ENCODE measurements around the gene NUDCD3. TPM values are rescaled to one million over a fixed set of nuclear protein-coding genes. Genes with fewer than 3 reads are reported as not detected.
"Not testable (repeated sequence)": the region's sequence is repeated elsewhere in the genome, so short reads cannot be mapped to it uniquely, and the experiment has no call there.

NUDCD3 gene
- total RNA-seq, 3 donors from 2014 or later: 68.4 to 80.3 (median 75.7) TPM

GRCh38 chr7:44524811-44525388 is 34.4 kb upstream of the NUDCD3 start:
- ATAC-seq (no peak), DNase-seq (no peak)
- Mint-ChIP-seq H3K36me3 (ENCODE audit: insufficient read depth) (peaks cover 3% of the 10 kb centered on the region), H3K4me1 (ENCODE audit: low read depth) (no peaks in the 10 kb centered on the region), H3K9me3 (peaks cover 16% of the 10 kb centered on the region), H3K4me3 (no peak overlapping the region), H3K27me3 (ENCODE audit: low read depth) (peaks cover 6% of the 10 kb centered on the region)

- Mint-ChIP-seq H3K9me3 (peaks cover 16% of the 10 kb centered on the region), H3K4me3 (no peak overlapping the region), H3K27me3 (ENCODE audit: low read depth) (peaks cover 6% of the 10 kb centered on the region), H3K4me1 (ENCODE audit: low read depth) (no peaks in the 10 kb centered on the region), H3K36me3 (ENCODE audit: insufficient read depth) (peaks cover 3% of the 10 kb centered on the region)
- no peak for DNase-seq
- ATAC-seq: no peak
These were observed 31.9 kb upstream of the NUDCD3 start for GRCh38 chr7:44522315-44522714.

- DNase-seq: no peak
- Mint-ChIP-seq H3K4me1 (ENCODE audit: low read depth) (no peaks in the 10 kb centered on the region), H3K4me3 (no peak overlapping the region), H3K36me3 (ENCODE audit: insufficient read depth) (peaks cover 3% of the 10 kb centered on the region), H3K9me3 (peaks cover 16% of the 10 kb centered on the region), H3K27me3 (ENCODE audit: low read depth) (peaks cover 6% of the 10 kb centered on the region)
- ATAC-seq: no peak
These were observed 31.1 kb upstream of the NUDCD3 start for GRCh38 chr7:44521347-44522095.

- H3K4me3 Mint-ChIP-seq: no peak overlapping the region
- DNase-seq (no peak), ATAC-seq (no peak)
- peaks cover 12% of the 10 kb centered on the region for H3K9me3 Mint-ChIP-seq
- peaks cover 6% of the 10 kb centered on the region for H3K27me3 Mint-ChIP-seq (ENCODE audit: low read depth)
- peaks cover 3% of the 10 kb centered on the region for H3K36me3 Mint-ChIP-seq (ENCODE audit: insufficient read depth)
- H3K4me1 Mint-ChIP-seq (ENCODE audit: low read depth): no peaks in the 10 kb centered on the region
These were observed 30.1 kb upstream of the NUDCD3 start for GRCh38 chr7:44520574-44520973.

GRCh38 chr7:44519546-44519945 is 29.1 kb upstream of the NUDCD3 start:
- DNase-seq (no peak), ATAC-seq (no peak)
- no peaks in the 10 kb centered on the region for H3K4me1 Mint-ChIP-seq (ENCODE audit: low read depth)
- H3K27me3 Mint-ChIP-seq (ENCODE audit: low read depth): peaks cover 6% of the 10 kb centered on the region
- H3K9me3 Mint-ChIP-seq: peaks cover 7% of the 10 kb centered on the region
- no peak overlapping the region for H3K4me3 Mint-ChIP-seq
- H3K36me3 Mint-ChIP-seq (ENCODE audit: insufficient read depth): no peaks in the 10 kb centered on the region

GRCh38 chr7:44518761-44519160 is 28.3 kb upstream of the NUDCD3 start:
- Mint-ChIP-seq H3K4me3 (no peak overlapping the region), H3K27me3 (ENCODE audit: low read depth) (peaks cover 3% of the 10 kb centered on the region), H3K4me1 (ENCODE audit: low read depth) (no peaks in the 10 kb centered on the region), H3K9me3 (peaks cover under 1% of the 10 kb centered on the region), H3K36me3 (ENCODE audit: insufficient read depth) (no peaks in the 10 kb centered on the region)
- DNase-seq (no peak), ATAC-seq (no peak)

GRCh38 chr7:44517175-44517574 is 26.7 kb upstream of the NUDCD3 start:
- no peak for DNase-seq
- Mint-ChIP-seq H3K27me3 (ENCODE audit: low read depth) (peaks cover 3% of the 10 kb centered on the region), H3K9me3 (no peaks in the 10 kb centered on the region), H3K4me1 (ENCODE audit: low read depth) (no peaks in the 10 kb centered on the region), H3K4me3 (no peak overlapping the region), H3K36me3 (ENCODE audit: insufficient read depth) (no peaks in the 10 kb centered on the region)
- no peak for ATAC-seq

- peak in 1 of 2 donors; percentile 14 for ATAC-seq
- H3K27me3 Mint-ChIP-seq (ENCODE audit: low read depth): peaks cover under 1% of the 10 kb centered on the region
- H3K9me3 Mint-ChIP-seq: no peaks in the 10 kb centered on the region
- no peak overlapping the region for H3K4me3 Mint-ChIP-seq
- H3K36me3 Mint-ChIP-seq (ENCODE audit: insufficient read depth): no peaks in the 10 kb centered on the region
- no peak for DNase-seq
- H3K4me1 Mint-ChIP-seq (ENCODE audit: low read depth): no peaks in the 10 kb centered on the region
These were observed 25.3 kb upstream of the NUDCD3 start for GRCh38 chr7:44515590-44516268.

GRCh38 chr7:44512736-44513135 is 22.3 kb upstream of the NUDCD3 start:
- DNase-seq: no peak
- Mint-ChIP-seq H3K4me1 (ENCODE audit: low read depth) (peaks cover 4% of the 10 kb centered on the region), H3K9me3 (no peaks in the 10 kb centered on the region), H3K36me3 (ENCODE audit: insufficient read depth) (no peaks in the 10 kb centered on the region), H3K4me3 (no peak overlapping the region), H3K27me3 (ENCODE audit: low read depth) (no peaks in the 10 kb centered on the region)
- ATAC-seq: no peak

GRCh38 chr7:44511863-44512468 is 21.5 kb upstream of the NUDCD3 start:
- peaks cover under 1% of the 10 kb centered on the region for H3K9me3 Mint-ChIP-seq
- peaks cover 2% of the 10 kb centered on the region for H3K27me3 Mint-ChIP-seq (ENCODE audit: low read depth)
- H3K36me3 Mint-ChIP-seq (ENCODE audit: insufficient read depth): no peaks in the 10 kb centered on the region
- H3K4me3 Mint-ChIP-seq: no peak overlapping the region
- peaks cover 4% of the 10 kb centered on the region for H3K4me1 Mint-ChIP-seq (ENCODE audit: low read depth)
- no peak for ATAC-seq
- no peak for DNase-seq

GRCh38 chr7:44511236-44511635 is 20.8 kb upstream of the NUDCD3 start:
- Mint-ChIP-seq H3K36me3 (ENCODE audit: insufficient read depth) (no peaks in the 10 kb centered on the region), H3K9me3 (peaks cover 4% of the 10 kb centered on the region), H3K4me3 (no peak overlapping the region), H3K4me1 (ENCODE audit: low read depth) (peaks cover 4% of the 10 kb centered on the region), H3K27me3 (ENCODE audit: low read depth) (peaks cover 4% of the 10 kb centered on the region)
- ATAC-seq (no peak), DNase-seq (no peak)

GRCh38 chr7:44508328-44509030 is 18.0 kb upstream of the NUDCD3 start:
- ATAC-seq (peak in 1 of 2 donors; percentile 51), DNase-seq (no peak)
- H3K36me3 Mint-ChIP-seq (ENCODE audit: insufficient read depth): no peaks in the 10 kb centered on the region
- H3K27me3 Mint-ChIP-seq (ENCODE audit: low read depth): peaks cover 5% of the 10 kb centered on the region
- H3K9me3 Mint-ChIP-seq: peaks cover 8% of the 10 kb centered on the region
- H3K4me3 Mint-ChIP-seq: no peak overlapping the region
- peaks cover 7% of the 10 kb centered on the region for H3K4me1 Mint-ChIP-seq (ENCODE audit: low read depth)

- not testable (repeated sequence) for DNase-seq; H3K4me3 Mint-ChIP-seq; ATAC-seq; H3K27me3 Mint-ChIP-seq (ENCODE audit: low read depth); H3K36me3 Mint-ChIP-seq (ENCODE audit: insufficient read depth); H3K9me3 Mint-ChIP-seq; H3K4me1 Mint-ChIP-seq (ENCODE audit: low read depth)
These were observed 16.3 kb upstream of the NUDCD3 start for GRCh38 chr7:44506592-44507288.

All from activated T-cell treated with anti-CD3 and anti-CD28 coated beads, Interleukin-2, amount 50 U/mL, for 4 hours (primary cell).